Gastrocnemius medialis (tissue), 4 donors: Measurements from ENCODE around the gene NUTM2A. TPM values are rescaled to one million over a fixed set of nuclear protein-coding genes. Genes with fewer than 3 reads are reported as not detected.
"Not testable (repeated sequence)": the region's sequence is repeated elsewhere in the genome, so short reads cannot be mapped to it uniquely, and the experiment has no call there.

Experiments
- ATAC-seq, 2 donors: fragments of 150-250 bp; one replicate each; pipeline ENCODE4 v1.9.1; 2016
- DNase-seq, 2 donors: peaks; one replicate each; pipeline ENCODE4 v3.0.0-alpha.2; 2019
- H3K27ac ChIP-seq, 4 donors: fragments of 200-600 bp; sonication (generic); 1 replicate in 1 of 4; 2 replicates in 3 of 4; pipeline ENCODE4 v1.5.1; 2016 to 2018; ENCODE audit warnings: mild to moderate bottlenecking in 2 of 4, moderate library complexity in 1 of 4
- H3K27me3 ChIP-seq, 3 donors: fragments of 200-600 bp; sonication (generic) in 2 of 3; 1 replicate in 1 of 3; 2 replicates in 2 of 3; pipeline versions ENCODE4 v1.5.1 to v1.6.0; 2016 to 2019; ENCODE audit warnings: mild to moderate bottlenecking in 1 of 3, moderate library complexity in 1 of 3
- H3K36me3 ChIP-seq, 2 donors: fragments of 200-600 bp; sonication (generic) in 1 of 2; one replicate each; pipeline ENCODE4 v1.5.1; 2017 to 2018
- H3K4me1 ChIP-seq, 2 donors: fragments of 200-600 bp; sonication (generic) in 1 of 2; one replicate each; pipeline ENCODE4 v1.5.1; 2016 to 2017; ENCODE audit warnings: mild to moderate bottlenecking in 2 of 2
- H3K4me3 ChIP-seq, 4 donors: fragments of 200-600 bp; sonication (generic) in 3 of 4; 1 replicate in 1 of 4; 2 replicates in 3 of 4; pipeline ENCODE4 v1.5.1; 2016 to 2019; ENCODE audit warnings: mild to moderate bottlenecking in 2 of 4
- H3K9me3 ChIP-seq, 3 donors: fragments of 200-600 bp; sonication (generic) in 2 of 3; 1 replicate in 1 of 3; 2 replicates in 2 of 3; pipeline ENCODE4 v1.5.1; 2016 to 2019
- in situ Hi-C, 4 donors: fragments of 200-750 bp; cut with MboI; loops; one replicate each; pipeline versions ENCODE4 v1.15.0 to v1.8.0; 2017; ENCODE audit warnings: low sequenced_read_pairs in 4 of 4
- intact Hi-C: fragments of 100-400 bp; cut with DNase I; formaldehyde crosslinking; loops from one replicate; pipeline ENCODE4 v1.15.1; 2023; ENCODE audit warnings: low total_unique reads
- total RNA-seq, 4 donors: library from RNA; depleted of rRNA; stranded (reverse); fragments of >200 nt; gene quantifications; one replicate each; pipeline versions ENCODE4 v1.1.0 to v1.2.3, GENCODE V29; 2016

NUTM2A gene
- total RNA-seq, 4 donors from 2014 or later, result 0.35 to 1.1 (median 0.55) TPM

DNA sequence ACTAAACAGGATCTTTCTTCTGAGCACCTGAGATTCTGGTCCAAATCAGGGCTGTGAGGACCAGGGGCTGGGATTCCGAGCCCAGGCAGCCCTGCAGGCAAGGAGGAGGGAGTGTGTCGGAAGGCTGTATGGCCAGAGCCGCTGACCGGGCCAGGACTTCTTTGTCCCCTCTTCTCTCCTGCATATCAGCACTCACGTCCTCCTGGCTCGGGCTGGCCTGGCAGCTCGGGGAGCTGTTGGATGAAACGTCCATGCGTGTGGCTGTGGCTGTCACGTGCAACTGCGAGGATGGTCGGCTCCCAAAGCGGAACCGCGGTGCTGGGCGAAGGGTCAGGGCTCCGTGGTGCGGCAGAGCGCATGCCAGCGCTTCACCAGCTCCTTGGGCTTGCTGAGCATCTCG lies 11.4 kb upstream of the NUTM2A start:
- intact Hi-C loops, H3K9me3 ChIP-seq, DNase-seq, ATAC-seq, in situ Hi-C loops, H3K27ac ChIP-seq, H3K4me1 ChIP-seq, H3K27me3 ChIP-seq, H3K36me3 ChIP-seq, H3K4me3 ChIP-seq: not testable (repeated sequence)

DNA sequence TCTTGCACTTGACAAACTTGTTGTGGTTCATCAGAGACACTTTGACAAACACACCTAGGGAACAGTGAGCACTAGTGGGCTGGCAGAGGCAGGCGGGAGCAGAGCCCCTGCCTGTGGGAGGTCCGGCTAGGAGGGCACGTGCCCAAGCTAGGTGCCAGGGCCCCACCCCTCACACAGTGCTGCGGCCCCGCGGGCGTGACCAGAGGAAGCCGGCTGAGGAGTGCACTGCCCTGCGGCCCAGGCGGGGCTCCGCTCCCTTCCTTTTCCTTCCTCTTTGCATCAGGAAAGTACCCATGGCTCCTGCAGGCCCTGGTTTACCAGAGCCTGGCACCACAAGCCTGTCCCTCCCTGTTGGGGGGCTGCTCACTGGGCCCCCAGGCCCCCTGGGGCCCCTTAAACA lies 9.1 kb upstream of the NUTM2A start:
- H3K9me3 ChIP-seq, H3K27ac ChIP-seq, H3K4me1 ChIP-seq, intact Hi-C loops, H3K4me3 ChIP-seq, DNase-seq, H3K27me3 ChIP-seq, ATAC-seq, H3K36me3 ChIP-seq, in situ Hi-C loops: not testable (repeated sequence)

DNA sequence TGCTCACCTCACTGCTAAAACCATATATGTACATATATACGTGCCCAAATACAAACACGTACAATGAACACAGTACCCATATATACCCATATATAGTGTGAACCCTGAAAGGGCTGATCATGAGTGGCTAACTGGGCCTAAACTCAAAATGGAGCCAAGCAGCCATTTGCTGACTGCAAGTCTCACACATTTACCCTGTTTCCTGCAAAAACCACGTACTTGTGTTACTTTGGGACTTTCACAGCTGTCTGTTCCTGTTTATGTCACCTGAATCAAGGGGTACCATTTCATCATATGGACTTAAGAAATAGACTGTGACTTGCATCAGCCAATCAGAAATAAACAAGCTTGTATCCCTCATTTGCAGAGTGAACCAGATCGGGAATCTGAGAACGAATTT lies 5.9 kb upstream of the NUTM2A start:
- H3K27me3 ChIP-seq, H3K9me3 ChIP-seq, H3K4me1 ChIP-seq, DNase-seq, ATAC-seq, in situ Hi-C loops, H3K4me3 ChIP-seq, H3K27ac ChIP-seq, intact Hi-C loops, H3K36me3 ChIP-seq: not testable (repeated sequence)

DNA sequence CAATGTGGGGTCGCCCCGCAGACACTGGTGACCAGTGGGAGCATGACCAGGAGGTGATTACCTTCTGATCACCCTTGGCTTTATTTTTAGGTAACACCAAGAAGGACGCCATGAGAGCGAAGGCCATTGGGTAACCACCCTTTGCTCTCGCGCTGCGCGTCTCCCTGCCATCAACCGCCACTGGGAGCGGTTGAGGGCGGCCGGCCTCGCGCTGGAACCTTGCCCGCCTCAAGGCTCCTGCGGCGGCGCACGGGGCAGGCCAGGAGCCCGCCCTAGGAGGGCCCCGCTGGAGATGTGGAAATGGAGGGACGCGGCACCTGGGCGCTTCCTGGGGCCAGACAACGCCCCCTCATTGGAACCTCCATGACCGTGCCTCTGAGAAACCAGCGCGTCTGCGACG lies 2.5 kb upstream of the NUTM2A start:
- H3K27ac ChIP-seq, H3K36me3 ChIP-seq, H3K4me1 ChIP-seq, in situ Hi-C loops, intact Hi-C loops, ATAC-seq, H3K27me3 ChIP-seq, DNase-seq, H3K4me3 ChIP-seq, H3K9me3 ChIP-seq: not testable (repeated sequence)

DNA sequence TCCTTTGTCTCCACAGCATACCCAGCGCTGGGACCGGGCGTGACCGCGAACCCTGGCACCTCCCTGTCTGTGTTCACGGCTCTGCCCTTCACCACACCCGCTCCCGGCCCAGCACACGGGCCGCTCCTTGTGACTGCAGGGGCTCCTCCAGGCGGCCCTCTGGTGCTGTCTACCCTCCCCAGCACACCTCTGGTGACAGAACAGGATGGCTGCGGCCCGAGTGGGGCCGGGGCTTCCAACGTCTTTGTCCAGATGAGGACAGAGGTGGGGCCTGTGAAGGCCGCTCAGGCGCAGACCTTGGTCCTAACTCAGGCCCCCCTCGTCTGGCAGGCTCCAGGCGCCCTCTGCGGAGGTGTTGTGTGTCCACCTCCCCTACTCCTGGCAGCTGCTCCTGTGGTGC lies 3.0 kb downstream of the NUTM2A start:
- in situ Hi-C loops, H3K4me3 ChIP-seq, H3K4me1 ChIP-seq, H3K27me3 ChIP-seq, DNase-seq, H3K9me3 ChIP-seq, ATAC-seq, H3K36me3 ChIP-seq, intact Hi-C loops, H3K27ac ChIP-seq: not testable (repeated sequence)

DNA sequence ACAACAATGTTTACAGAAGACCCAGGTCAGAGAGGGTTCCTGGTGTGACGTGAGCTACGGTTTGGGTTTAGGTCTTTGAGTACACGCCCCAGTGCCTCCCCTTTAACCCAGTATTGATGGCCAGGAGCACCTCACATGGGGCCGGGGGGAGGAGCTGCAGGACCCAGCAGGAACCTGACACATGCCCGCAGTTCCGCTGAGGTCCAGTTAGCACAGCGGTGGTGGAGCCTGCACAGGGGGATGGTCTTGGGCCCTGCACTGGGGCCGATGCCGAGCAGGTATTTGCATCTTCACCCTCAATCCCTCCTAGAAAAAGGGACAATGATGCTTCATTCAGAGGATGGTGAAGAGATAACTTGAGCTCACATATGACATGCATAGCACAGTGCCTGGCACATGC lies 4.0 kb downstream of the NUTM2A start:
- H3K36me3 ChIP-seq, H3K4me3 ChIP-seq, H3K4me1 ChIP-seq, H3K9me3 ChIP-seq, H3K27me3 ChIP-seq, H3K27ac ChIP-seq, in situ Hi-C loops, DNase-seq, ATAC-seq, intact Hi-C loops: not testable (repeated sequence)

DNA sequence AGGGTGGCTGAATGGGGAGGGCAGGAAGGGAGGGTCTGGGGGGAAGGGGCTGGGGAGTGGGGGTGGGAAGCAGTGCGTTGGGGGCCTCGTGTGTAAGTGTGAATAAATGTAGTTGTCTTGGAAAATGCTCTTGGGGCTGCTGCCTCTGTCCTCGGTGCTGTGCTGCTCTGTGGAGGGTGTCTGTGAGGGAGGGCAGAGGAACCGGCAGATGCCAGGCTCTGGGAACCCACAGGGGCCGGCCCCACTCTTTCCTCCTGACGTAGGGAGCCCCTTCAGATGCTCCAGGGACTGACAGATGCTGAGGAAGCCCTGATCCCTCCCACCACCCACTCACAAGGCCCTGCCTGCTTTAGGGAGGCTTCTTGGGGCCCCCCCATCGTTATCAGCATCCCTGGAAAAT lies 9.6 kb downstream of the NUTM2A start:
- ATAC-seq, H3K27me3 ChIP-seq, H3K4me1 ChIP-seq, DNase-seq, H3K36me3 ChIP-seq, H3K9me3 ChIP-seq, in situ Hi-C loops, H3K4me3 ChIP-seq, H3K27ac ChIP-seq, intact Hi-C loops: not testable (repeated sequence)

DNA sequence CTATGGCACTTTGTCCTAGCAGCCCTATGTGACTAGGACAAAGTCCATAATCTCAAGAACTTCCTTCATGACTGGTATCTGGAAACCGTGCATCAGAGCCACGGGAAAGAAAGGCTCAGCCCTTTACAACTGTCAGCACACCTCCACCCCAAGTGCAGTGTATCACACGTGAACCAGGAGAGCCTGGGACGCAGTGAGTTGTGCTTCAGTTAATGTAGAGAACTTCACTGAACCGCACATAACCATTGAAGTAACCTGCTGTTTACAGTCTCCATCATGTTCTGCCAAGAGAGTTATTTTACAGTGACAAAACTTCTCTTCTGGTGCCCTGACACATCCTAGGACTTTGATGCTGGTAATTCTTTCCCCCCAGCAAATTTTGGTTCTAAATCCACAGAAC lies 12.0 kb downstream of the NUTM2A start:
- DNase-seq, in situ Hi-C loops, H3K36me3 ChIP-seq, H3K4me3 ChIP-seq, H3K4me1 ChIP-seq, ATAC-seq, intact Hi-C loops, H3K27me3 ChIP-seq, H3K27ac ChIP-seq, H3K9me3 ChIP-seq: not testable (repeated sequence)

DNA sequence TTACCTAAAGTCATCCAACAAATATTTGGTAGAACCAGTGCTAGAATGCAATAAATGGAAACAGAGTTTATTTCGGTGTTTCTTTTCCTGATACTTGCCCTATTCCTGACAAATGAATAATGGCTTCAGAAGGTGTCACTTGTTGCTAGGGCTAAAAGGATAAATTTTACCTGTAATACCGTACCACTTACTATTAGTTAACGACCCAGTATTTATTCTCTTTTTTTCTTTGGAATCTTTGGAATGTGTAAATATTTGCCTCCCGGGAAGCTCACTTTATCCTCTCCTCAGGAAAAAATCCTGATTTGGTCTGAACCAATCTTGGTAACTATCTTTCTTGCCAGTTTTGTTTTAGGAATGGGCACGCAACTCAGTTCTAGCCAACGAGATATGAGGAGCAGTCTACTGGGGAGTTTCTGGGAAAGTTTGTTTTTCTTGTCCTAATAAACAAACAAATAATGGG lies 14.1 kb downstream of the NUTM2A start:
- H3K4me3 ChIP-seq, H3K4me1 ChIP-seq, H3K27me3 ChIP-seq, ATAC-seq, H3K36me3 ChIP-seq, H3K9me3 ChIP-seq, in situ Hi-C loops, intact Hi-C loops, DNase-seq, H3K27ac ChIP-seq: not testable (repeated sequence)

DNA sequence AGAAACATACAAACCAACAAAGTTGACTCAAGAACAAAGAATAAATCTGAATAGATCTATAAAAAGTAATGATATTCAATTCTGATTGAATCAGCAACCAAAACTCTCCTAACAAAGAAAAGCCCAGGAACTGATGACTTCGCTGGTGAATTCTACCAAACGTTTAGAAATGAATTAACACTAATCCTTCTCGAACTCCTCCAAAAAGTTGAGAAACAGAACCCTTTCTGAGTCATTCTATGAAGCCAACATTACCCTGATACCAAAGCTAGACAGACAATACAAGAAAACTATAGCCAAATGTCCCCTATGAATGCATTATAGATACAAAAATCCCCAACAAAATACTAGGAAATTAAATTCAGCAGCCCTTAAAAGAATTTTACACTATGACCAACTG lies 16.9 kb downstream of the NUTM2A start:
- H3K4me3 ChIP-seq, intact Hi-C loops, DNase-seq, H3K4me1 ChIP-seq, H3K27ac ChIP-seq, in situ Hi-C loops, H3K36me3 ChIP-seq, ATAC-seq, H3K27me3 ChIP-seq, H3K9me3 ChIP-seq: not testable (repeated sequence)

DNA sequence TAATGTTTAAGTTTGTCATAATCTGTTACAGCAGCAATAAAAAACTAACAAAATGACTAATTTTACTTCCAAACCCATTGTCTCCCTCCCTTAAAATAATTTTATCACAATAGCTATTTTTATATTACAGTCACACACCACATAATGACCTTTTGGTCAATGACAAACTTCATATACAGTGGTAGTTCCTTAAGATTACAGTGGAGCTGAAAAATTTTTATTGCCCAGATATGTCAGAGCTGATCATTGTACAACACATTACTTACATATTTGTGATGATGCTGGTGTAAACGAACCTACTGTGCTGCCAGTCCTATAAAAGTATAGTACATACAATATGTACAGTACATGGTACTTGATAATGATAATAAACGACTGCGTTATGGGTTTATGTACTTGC lies 22.1 kb downstream of the NUTM2A start:
- in situ Hi-C loops, H3K36me3 ChIP-seq, H3K4me1 ChIP-seq, H3K27ac ChIP-seq, DNase-seq, H3K9me3 ChIP-seq, intact Hi-C loops, ATAC-seq, H3K27me3 ChIP-seq, H3K4me3 ChIP-seq: not testable (repeated sequence)

DNA sequence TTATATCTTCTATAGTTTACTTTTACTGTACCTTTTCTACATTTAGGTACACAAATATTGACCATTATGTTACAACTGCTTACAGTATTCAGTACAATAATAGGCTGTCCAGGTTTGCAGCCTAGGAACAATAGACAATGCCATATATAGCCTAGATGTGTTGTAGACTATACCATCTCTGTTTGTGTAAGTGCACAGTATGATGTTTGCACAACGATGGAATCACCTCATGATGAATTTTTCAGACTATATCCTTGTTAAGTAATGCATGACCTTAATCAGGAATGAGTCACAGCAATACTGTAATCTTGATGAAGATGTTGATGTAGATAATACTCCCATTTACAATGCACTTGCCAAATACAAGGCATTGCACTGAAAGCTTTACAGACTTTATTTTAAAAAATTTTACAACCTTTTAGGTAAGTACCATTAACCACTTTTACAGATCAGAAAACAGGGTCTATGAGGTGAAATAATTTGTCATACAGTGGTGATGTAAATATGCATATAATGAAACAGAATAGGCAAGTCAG lies 23.6 kb downstream of the NUTM2A start:
- ATAC-seq, H3K9me3 ChIP-seq, H3K27me3 ChIP-seq, DNase-seq, intact Hi-C loops, in situ Hi-C loops, H3K4me3 ChIP-seq, H3K36me3 ChIP-seq, H3K4me1 ChIP-seq, H3K27ac ChIP-seq: not testable (repeated sequence)
